ENCODE results near the gene MOCOS.
"Not testable (repeated sequence)": the region's sequence is repeated elsewhere in the genome, so short reads cannot be mapped to it uniquely, and the experiment has no call there.

The MOCOS gene

DNA sequence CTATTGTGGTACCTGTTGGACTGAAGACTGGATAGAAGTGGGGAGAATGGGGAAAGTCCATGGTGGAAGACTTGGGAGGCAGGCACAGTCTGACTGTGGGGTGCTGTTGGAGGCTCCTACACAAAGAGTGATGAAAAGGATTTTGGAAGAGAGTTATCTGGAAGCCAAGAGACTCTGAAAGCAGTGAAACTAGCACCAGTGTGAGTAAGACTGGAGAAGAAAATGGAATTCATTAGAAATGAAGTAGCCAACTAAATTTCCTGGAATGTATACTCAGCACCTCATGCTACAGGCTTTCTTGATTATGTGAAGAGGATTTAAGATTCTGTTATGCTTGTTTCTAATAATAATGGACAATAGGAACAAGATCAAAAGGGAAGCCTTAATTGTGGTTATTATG is 29.9 kb upstream of the MOCOS start:
- Histone ChIP-seq H3K27me3 (ENCODE audit: control insufficient read depth in 1 of 2, insufficient read depth in 2 of 2, low read length in 2 of 2) (no peaks in the 10 kb centered on the region), H3K36me3 (ENCODE audit: insufficient read depth, low read length) (peaks cover 79% of the 10 kb centered on the region), H3K9ac (ENCODE audit: low read length) (no peak overlapping the region), H3K27ac (ENCODE audit: low read depth, low read length) (no peak overlapping the region), H3K4me1 (ENCODE audit: insufficient read depth, low read length) (no peaks in the 10 kb centered on the region), H3K9me3 (ENCODE audit: low read length) (no peaks in the 10 kb centered on the region), H3K4me3 (ENCODE audit: low read depth in 1 of 2, low read length in 2 of 2) (no peak overlapping the region)

DNA sequence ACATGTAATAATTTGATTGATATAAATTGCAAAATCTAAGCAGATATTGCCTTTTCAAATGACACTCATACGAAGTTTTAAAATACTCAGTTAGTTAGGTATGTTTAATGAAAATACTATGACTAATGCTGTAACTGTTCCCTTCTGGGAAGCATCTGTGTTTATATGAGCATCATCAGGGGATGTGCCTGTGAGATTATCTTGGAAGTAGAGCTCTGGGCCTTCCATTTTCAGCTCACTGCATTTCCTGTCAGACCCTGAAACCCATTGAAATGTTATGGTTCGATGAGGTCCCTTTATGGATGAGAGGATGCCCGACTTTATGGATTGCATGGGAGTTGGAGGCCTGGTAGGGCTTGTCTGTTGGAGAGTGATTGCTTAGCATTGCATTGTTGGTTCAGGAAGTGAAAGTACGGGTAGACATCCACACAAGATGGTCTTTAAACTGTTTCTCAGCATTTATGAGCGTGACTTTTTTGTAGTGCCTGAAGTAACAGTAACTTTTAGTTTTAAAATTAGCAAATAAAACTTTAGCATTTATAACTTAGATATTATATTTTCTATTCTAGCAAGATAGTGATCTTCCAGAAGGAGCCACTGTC is 28.9 kb upstream of the MOCOS start:
- Histone ChIP-seq H3K4me3 (ENCODE audit: low read depth in 1 of 2, low read length in 2 of 2) (no peak overlapping the region), H3K9me3 (ENCODE audit: low read length) (no peaks in the 10 kb centered on the region), H3K4me1 (ENCODE audit: insufficient read depth, low read length) (no peaks in the 10 kb centered on the region), H3K9ac (ENCODE audit: low read length) (no peak overlapping the region), H3K27me3 (ENCODE audit: control insufficient read depth in 1 of 2, insufficient read depth in 2 of 2, low read length in 2 of 2) (no peaks in the 10 kb centered on the region), H3K36me3 (ENCODE audit: insufficient read depth, low read length) (peaks cover 74% of the 10 kb centered on the region), H3K27ac (ENCODE audit: low read depth, low read length) (no peak overlapping the region)

DNA sequence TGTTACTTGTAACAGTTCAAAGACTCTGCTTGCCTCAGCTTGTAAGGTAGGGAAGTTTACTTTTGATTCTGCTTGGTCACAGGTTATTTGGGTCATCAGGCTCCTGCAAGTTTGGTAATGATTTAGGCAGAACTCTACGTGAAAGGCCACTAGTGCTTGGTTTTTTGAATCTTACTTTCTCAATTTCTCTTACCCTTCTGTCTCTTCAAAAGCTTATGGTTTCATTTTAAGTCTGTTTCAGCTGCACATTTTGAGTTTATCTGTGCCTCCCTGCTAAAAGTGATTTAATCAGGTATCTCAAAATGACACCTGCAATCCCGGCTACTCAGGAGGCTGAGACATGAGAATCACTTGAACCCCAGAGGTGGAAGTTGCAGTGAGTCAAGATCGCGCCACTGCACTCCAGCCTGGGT is 26.3 kb upstream of the MOCOS start:
- Histone ChIP-seq H3K9ac (ENCODE audit: low read length) (no peak overlapping the region), H3K27ac (ENCODE audit: low read depth, low read length) (no peak overlapping the region), H3K9me3 (ENCODE audit: low read length) (no peaks in the 10 kb centered on the region), H3K27me3 (ENCODE audit: control insufficient read depth in 1 of 2, insufficient read depth in 2 of 2, low read length in 2 of 2) (no peaks in the 10 kb centered on the region), H3K4me3 (ENCODE audit: low read depth in 1 of 2, low read length in 2 of 2) (no peak overlapping the region), H3K4me1 (ENCODE audit: insufficient read depth, low read length) (no peaks in the 10 kb centered on the region), H3K36me3 (ENCODE audit: insufficient read depth, low read length) (peaks cover 65% of the 10 kb centered on the region)

DNA sequence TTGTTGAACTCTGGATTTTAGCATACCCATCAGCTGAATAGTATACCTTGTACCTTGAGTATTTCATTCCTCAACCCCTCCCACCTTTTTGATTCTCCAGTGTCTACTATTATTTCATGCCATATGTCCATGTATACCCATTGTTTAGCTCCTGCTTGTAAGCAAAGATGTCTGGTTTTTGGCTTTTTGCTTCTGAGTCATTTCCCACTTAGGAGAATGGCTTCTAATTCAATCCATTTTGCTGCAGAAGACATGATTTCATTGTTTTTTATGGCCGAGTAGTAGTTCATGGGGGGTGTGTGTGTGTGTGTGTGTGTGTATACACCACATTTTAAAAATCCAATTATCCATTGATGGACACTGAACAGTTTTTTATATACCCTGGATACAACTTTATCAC is 24.3 kb upstream of the MOCOS start:
- Histone ChIP-seq H3K4me1 (ENCODE audit: insufficient read depth, low read length) (no peaks in the 10 kb centered on the region), H3K27me3 (ENCODE audit: control insufficient read depth in 1 of 2, insufficient read depth in 2 of 2, low read length in 2 of 2) (no peaks in the 10 kb centered on the region), H3K9ac (ENCODE audit: low read length) (no peak overlapping the region), H3K36me3 (ENCODE audit: insufficient read depth, low read length) (peaks cover 58% of the 10 kb centered on the region), H3K9me3 (ENCODE audit: low read length) (no peaks in the 10 kb centered on the region), H3K4me3 (ENCODE audit: low read depth in 1 of 2, low read length in 2 of 2) (no peak overlapping the region), H3K27ac (ENCODE audit: low read depth, low read length) (no peak overlapping the region)

DNA sequence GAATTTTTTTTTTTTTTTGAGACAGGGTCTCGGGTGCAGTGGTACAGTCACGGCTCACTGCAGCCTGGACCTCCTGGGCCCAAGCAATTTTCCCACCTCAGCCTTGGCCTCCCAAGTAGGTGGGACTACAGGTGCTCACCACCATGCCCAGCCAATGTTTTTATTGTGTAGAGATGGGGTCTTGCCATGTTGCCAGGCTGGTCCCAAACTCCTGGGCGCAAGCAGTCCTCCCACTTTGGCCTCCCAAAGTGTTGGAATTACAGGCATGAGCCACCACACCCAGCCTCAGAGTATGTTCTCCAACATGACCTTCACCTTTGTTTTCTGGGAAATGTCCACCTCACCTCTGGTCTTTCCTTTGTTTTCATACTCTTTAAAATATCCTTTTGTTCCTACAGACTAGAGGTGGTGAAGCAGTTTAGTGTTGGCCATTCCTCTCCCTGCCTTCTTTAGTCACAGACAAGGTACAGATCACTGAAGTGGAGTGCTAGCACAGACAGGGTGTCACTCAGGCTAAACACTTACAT is 19.5 kb upstream of the MOCOS start:
- no peaks in the 10 kb centered on the region for H3K4me1 ChIP-seq (ENCODE audit: insufficient read depth, low read length)
- no peaks in the 10 kb centered on the region for H3K27me3 ChIP-seq (ENCODE audit: control insufficient read depth in 1 of 2, insufficient read depth in 2 of 2, low read length in 2 of 2)
- no peaks in the 10 kb centered on the region for H3K9me3 ChIP-seq (ENCODE audit: low read length)
- H3K27ac ChIP-seq (ENCODE audit: low read depth, low read length), result no peak overlapping the region
- H3K9ac ChIP-seq (ENCODE audit: low read length), result no peak overlapping the region
- H3K4me3 ChIP-seq (ENCODE audit: low read depth in 1 of 2, low read length in 2 of 2), result no peak overlapping the region
- H3K36me3 ChIP-seq (ENCODE audit: insufficient read depth, low read length), result peaks cover 46% of the 10 kb centered on the region

DNA sequence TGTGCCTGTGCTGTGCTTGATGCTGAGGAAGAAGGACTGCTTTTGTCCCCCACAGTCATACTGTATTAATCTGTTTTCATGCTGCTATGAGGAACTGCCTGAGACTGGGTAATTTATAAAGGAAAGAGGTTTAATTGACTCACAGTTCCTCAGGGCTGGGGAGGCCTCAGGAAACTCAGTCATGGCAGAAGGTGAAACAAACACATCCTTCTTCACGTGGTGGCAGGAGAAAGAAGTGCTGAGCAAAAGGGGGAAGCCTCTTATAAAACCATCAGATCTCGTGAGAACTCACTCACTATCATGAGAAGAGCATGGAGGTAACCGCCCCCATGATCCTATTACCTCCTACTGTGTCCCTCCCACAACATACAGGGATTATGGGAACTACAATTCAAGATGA is 19.0 kb upstream of the MOCOS start:
- H3K27me3 ChIP-seq (ENCODE audit: control insufficient read depth in 1 of 2, insufficient read depth in 2 of 2, low read length in 2 of 2); H3K4me1 ChIP-seq (ENCODE audit: insufficient read depth, low read length); H3K4me3 ChIP-seq (ENCODE audit: low read depth in 1 of 2, low read length in 2 of 2); H3K9ac ChIP-seq (ENCODE audit: low read length); H3K27ac ChIP-seq (ENCODE audit: low read depth, low read length); H3K9me3 ChIP-seq (ENCODE audit: low read length): not testable (repeated sequence)
- H3K36me3 ChIP-seq (ENCODE audit: insufficient read depth, low read length), result peaks cover 44% of the 10 kb centered on the region

DNA sequence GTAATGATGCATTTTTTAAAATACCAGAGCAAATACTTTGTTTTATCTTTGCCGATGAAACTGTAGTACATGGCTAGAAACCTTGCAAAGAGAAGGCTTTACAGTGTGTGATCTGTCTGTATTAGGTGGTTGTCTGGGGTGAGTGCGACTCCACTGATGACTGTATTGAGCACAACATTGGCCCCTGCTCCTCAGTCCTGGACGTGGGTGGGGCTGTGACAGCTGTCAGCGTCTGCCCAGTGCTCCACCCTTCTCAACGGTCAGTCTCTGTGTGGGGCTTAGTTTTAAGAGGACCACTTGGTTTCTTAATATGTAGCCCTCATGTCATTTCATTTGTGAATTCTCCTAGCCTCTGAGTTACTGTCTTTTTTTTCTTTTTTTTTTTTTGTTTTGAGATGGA is 17.4 kb upstream of the MOCOS start:
- Histone ChIP-seq H3K4me3 (ENCODE audit: low read depth in 1 of 2, low read length in 2 of 2) (no peak overlapping the region), H3K9ac (ENCODE audit: low read length) (no peak overlapping the region), H3K36me3 (ENCODE audit: insufficient read depth, low read length) (peaks cover 52% of the 10 kb centered on the region), H3K27ac (ENCODE audit: low read depth, low read length) (no peak overlapping the region), H3K27me3 (ENCODE audit: control insufficient read depth in 1 of 2, insufficient read depth in 2 of 2, low read length in 2 of 2) (no peaks in the 10 kb centered on the region), H3K9me3 (ENCODE audit: low read length) (no peaks in the 10 kb centered on the region), H3K4me1 (ENCODE audit: insufficient read depth, low read length) (no peaks in the 10 kb centered on the region)

DNA sequence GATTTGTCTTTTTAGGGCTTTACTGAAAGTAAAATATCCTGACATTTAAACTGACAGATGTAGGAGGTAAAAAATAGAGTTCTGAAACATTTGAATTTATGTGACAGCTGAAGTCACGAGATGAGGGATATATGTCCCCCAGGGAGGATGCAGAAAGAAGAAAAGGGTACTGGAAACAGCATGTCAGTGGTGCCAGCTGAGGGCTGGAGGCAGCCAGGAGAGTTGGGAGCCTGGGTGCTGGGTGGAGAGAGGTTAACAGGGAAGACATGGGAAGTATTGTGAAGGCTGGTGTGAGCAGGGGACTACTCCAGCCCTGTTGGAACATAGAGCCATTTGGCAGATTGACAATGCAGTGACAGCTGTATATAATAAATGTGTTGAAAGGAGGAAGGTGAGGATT is 11.8 kb upstream of the MOCOS start:
- H3K4me3 ChIP-seq (ENCODE audit: low read depth in 1 of 2, low read length in 2 of 2), result no peak overlapping the region
- peaks cover 57% of the 10 kb centered on the region for H3K36me3 ChIP-seq (ENCODE audit: insufficient read depth, low read length)
- no peak overlapping the region for H3K27ac ChIP-seq (ENCODE audit: low read depth, low read length)
- H3K9me3 ChIP-seq (ENCODE audit: low read length), result no peaks in the 10 kb centered on the region
- no peaks in the 10 kb centered on the region for H3K27me3 ChIP-seq (ENCODE audit: control insufficient read depth in 1 of 2, insufficient read depth in 2 of 2, low read length in 2 of 2)
- H3K9ac ChIP-seq (ENCODE audit: low read length), result no peak overlapping the region
- peaks cover 10% of the 10 kb centered on the region for H3K4me1 ChIP-seq (ENCODE audit: insufficient read depth, low read length)

DNA sequence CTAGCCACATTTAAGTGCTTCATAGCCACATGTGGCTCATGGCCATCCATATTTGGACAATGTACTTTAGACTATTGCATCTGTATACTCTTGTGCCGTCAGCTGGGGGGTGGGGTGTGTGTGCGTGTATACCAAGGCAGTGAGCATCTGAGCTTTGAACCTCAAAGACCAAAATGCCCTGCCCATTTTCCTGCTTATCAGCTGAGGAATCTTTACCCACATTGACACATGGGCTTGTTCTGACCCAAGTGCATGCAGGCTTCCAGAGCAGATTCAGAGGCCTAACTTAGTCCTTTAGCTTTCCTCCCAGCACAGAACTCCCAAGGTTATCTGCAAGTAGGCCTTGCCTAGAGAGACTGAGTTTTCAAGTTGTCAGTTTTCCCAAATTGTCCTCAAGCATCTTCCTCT is 11.1 kb upstream of the MOCOS start:
- H3K9ac ChIP-seq (ENCODE audit: low read length), result no peak overlapping the region
- H3K27ac ChIP-seq (ENCODE audit: low read depth, low read length), result no peak overlapping the region
- no peaks in the 10 kb centered on the region for H3K9me3 ChIP-seq (ENCODE audit: low read length)

DNA sequence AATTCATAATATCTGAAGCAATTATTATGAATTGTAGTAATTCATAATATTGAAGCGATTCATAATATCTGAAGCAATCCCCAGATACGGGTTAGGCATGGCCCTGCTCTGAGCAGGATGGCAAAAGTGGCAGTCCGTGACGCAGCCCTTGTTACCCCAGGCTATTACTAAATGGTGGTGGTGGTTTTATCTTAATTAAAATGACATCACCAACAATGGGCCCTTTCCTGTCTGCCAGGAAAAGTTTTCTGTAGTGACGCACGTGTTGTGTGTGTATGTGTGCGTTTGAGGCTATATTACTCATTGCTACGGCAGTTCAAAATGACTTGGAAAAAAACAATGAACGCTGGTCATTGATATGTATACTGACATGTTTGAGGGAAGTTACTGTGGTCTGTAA is 10.6 kb upstream of the MOCOS start:
- Histone ChIP-seq H3K27me3 (ENCODE audit: control insufficient read depth in 1 of 2, insufficient read depth in 2 of 2, low read length in 2 of 2) (no peaks in the 10 kb centered on the region), H3K4me3 (ENCODE audit: low read depth in 1 of 2, low read length in 2 of 2) (no peak overlapping the region), H3K9me3 (ENCODE audit: low read length) (no peaks in the 10 kb centered on the region), H3K36me3 (ENCODE audit: insufficient read depth, low read length) (peaks cover 45% of the 10 kb centered on the region), H3K4me1 (ENCODE audit: insufficient read depth, low read length) (peaks cover 12% of the 10 kb centered on the region), H3K9ac (ENCODE audit: low read length) (no peak overlapping the region), H3K27ac (ENCODE audit: low read depth, low read length) (no peak overlapping the region)

More for the DNA sequence above, 11.1 kb upstream of the MOCOS start:
- Histone ChIP-seq H3K27me3 (ENCODE audit: control insufficient read depth in 1 of 2, insufficient read depth in 2 of 2, low read length in 2 of 2) (no peaks in the 10 kb centered on the region), H3K4me1 (ENCODE audit: insufficient read depth, low read length) (peaks cover 12% of the 10 kb centered on the region), H3K4me3 (ENCODE audit: low read depth in 1 of 2, low read length in 2 of 2) (no peak overlapping the region), H3K36me3 (ENCODE audit: insufficient read depth, low read length) (peaks cover 50% of the 10 kb centered on the region)

DNA sequence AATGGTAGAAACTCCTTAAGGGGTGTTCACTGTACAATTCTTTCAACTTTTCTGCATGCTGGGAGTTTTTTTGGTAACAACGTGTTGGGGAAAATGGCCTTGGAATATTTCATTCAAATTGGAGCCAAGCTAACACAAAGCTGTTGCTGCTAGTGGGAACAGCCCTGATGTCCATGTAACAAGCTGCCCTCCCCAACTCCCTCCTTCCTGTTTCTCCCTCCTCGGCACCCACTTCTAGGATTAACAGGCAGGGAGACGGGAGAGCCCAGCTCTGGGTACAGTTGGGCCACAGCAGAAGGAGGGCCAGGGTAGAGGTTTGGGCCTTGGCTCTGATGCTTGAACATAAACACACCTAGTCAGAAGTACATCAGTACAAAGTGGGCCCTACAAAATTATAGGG is 9.4 kb upstream of the MOCOS start:
- Histone ChIP-seq H3K9me3 (ENCODE audit: low read length) (no peaks in the 10 kb centered on the region), H3K27me3 (ENCODE audit: control insufficient read depth in 1 of 2, insufficient read depth in 2 of 2, low read length in 2 of 2) (no peaks in the 10 kb centered on the region), H3K27ac (ENCODE audit: low read depth, low read length) (no peak overlapping the region), H3K9ac (ENCODE audit: low read length) (no peak overlapping the region), H3K4me3 (ENCODE audit: low read depth in 1 of 2, low read length in 2 of 2) (no peak overlapping the region), H3K4me1 (ENCODE audit: insufficient read depth, low read length) (peaks cover 12% of the 10 kb centered on the region), H3K36me3 (ENCODE audit: insufficient read depth, low read length) (peaks cover 40% of the 10 kb centered on the region)
